HG03469 (cell line): ENCODE data around the gene CCR8.

Source experiments
- ATAC-seq: cut with Tn5 transposase; IDR thresholded peaks from one replicate; pipeline ENCODE4 v1.9.1; 2021; ENCODE audit warnings: mild to moderate bottlenecking, moderate library complexity, moderate number of reproducible peaks; ENCODE audit not compliant: unreplicated experiment

The CCR8 gene, protein sequence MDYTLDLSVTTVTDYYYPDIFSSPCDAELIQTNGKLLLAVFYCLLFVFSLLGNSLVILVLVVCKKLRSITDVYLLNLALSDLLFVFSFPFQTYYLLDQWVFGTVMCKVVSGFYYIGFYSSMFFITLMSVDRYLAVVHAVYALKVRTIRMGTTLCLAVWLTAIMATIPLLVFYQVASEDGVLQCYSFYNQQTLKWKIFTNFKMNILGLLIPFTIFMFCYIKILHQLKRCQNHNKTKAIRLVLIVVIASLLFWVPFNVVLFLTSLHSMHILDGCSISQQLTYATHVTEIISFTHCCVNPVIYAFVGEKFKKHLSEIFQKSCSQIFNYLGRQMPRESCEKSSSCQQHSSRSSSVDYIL

DNA sequence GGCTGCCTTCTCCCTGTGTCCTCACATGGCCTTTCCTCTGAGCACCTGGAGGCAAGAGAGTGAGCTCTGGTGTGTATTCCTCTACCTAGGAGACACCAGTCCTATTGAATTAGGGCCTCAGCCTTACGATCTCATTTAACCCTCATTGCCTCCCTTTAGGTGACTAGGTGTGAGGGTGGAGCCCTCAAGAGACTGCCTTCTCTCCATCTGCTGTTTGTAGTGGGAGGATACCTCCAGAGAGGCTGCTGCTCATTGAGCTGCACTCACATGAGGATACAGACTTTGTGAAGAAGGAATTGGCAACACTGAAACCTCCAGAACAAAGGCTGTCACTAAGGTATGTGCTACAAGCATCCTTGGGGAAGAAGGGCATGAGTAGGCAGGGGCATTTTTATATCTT, at the start of gene CCR8:
Gene CCR8 (plus strand): TSS at position 217 of the 400 bp plus-strand sequence. CDS start 2,623 bp downstream, outside the sequence.
- ATAC-seq, result no peak

DNA sequence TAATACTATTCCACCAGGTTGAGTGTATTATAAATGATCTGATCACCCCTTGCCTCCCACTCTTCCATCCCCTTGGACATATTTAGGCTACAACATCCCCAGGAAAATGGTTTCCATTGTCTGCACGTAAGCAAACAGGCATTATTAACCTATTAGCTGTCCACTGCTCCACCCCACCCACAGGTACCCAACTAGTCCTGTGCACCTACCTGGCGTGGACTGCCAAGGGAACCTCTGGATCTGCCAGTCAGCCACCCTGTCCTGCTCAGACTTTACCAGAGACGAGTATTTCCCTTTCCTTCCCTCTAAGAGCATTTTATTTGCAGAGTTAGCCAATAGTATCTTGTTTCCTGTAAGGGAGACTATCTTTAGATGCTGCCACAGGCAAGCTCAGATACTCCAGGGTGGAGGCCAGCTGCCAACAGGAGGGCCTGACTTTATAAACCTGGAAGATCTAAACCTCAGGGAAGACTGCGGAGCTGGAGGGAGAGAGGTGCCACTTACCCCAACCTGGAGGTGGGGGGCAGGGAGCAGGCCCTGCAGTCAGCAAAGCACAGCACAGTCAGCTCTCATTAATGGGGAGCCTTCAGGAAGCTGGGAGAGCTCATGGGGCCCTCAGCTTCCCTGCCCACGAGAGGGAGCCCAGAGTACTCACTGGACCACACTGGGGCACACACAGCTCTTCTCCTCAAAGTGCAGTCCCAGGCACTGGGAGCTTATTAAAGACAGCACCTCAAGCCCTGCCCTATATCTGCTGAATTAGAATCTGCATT, 49.6 kb upstream of the CCR8 start, which contains the start of gene CX3CR1:
Gene CX3CR1 (minus strand): TSS at position 292 of the 773 bp plus-strand sequence. CDS start 13,527 bp downstream, outside the sequence.
- ATAC-seq, result no peak

DNA sequence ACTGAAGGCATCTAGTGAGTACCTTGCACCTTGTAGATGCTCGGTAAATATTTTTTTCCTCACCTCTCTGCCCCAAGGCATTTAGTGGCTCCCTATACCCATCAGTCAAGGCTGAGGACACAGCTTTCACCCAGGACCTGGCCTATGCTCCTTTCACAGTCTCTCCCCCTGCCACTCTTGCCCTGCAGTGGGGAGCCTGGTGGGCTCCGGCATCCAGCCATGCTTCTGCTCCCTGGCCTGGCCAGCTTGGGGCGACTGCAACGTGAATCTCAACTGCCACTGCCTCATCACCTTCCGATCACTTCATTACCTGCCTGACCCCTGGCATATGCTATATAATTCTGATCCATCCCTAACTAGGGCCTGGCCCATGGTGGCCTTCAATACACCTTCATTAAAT, 48.9 kb upstream of the CCR8 start:
- no peak for ATAC-seq

DNA sequence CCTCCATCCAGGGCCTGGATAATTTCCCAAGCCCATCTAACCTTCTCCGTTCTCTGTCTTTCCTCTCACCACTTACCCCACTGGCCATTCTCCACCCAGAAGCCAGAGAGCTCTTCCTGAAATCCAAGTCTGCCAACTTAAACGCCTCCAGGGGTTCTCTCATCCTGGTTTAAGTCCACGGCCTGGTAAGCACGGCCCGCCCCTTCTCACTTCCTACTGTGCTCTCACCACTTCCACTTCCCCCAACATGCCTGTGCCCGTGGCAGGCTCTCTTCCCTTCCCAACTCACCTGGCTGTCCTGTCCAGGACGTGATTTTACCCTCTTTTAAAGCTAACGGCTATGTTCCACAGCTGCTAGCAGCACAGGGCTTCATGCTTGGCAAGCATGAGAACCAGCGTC, 48.0 kb upstream of the CCR8 start:
- ATAC-seq, result no peak

DNA sequence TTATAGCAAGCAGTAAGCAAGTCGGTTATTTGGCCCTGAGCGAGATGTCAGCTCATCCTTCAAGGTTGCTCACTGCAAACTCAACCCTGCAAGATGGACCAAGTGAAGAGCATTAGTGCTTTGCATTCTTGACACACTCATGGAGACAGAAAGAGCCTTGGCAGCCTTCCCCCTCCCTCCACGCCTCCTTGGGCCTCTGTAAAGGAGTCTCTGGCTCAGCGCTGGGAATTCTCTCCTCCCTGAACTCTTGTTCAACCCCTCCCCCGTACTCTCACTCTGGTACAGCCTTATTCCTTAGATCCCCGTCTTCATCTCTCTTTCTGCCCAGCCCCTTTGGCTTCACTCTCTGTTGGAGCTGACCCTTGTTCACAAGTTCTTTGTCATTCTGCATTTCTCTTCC, 47.5 kb upstream of the CCR8 start:
- ATAC-seq, result no peak

DNA sequence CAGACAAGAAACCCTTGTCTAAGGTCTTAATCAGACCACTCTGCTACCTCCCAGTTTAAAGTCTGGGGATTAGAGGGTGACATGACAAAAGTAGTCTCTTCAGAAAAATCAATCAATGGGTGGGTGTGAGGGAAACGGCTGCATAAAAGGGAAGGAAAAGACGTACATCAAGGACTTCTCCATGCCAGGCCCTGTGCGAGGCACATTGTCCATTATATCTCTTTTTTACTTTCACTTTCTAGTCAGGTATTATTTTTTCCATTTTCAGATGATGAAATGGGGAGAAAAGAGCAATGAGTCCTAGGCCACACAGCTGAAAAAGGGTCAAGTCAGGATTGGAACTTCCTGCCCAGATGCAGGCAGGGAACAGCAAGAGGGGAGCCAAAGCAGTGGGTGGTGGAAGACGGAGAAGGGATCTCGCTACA, 45.0 kb upstream of the CCR8 start:
- no peak for ATAC-seq

DNA sequence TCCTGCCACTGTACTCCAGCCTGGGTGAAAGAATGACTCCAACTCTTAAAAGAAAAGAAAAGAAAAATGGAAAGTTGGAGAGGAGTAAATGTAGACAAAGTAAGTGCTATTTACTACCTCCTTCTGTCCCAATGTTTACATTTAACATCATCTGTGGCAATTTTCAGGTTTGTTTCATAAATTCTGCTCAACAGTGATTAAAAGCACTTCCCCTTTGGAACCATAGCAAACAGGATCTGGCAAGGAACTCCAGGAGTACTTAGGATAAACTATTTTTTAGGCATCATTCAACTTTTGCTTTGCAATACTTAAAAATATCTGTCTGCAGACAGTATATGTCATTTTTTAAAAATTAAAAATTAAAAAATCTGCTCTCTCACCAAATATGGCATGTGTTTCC, 44.2 kb upstream of the CCR8 start:
- no peak for ATAC-seq

DNA sequence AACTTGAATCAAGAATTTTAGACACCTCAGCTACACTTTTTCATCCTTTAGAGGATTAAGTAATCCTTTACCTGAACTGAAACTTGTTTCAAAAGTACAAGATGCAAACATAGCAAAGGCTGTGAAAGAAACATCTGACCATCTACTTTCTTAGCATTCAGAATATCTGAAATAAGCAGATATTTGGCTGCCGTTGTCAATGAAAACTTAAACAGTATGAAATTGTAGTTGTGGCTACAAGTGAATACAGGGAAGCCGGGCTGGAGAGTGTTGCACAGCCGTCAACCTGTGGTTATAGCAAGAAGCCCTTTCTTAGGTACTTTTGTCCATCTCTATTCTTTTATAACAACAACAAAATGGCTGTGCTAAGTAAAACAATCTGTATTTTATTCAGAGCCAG, 42.7 kb upstream of the CCR8 start:
- no peak for ATAC-seq

DNA sequence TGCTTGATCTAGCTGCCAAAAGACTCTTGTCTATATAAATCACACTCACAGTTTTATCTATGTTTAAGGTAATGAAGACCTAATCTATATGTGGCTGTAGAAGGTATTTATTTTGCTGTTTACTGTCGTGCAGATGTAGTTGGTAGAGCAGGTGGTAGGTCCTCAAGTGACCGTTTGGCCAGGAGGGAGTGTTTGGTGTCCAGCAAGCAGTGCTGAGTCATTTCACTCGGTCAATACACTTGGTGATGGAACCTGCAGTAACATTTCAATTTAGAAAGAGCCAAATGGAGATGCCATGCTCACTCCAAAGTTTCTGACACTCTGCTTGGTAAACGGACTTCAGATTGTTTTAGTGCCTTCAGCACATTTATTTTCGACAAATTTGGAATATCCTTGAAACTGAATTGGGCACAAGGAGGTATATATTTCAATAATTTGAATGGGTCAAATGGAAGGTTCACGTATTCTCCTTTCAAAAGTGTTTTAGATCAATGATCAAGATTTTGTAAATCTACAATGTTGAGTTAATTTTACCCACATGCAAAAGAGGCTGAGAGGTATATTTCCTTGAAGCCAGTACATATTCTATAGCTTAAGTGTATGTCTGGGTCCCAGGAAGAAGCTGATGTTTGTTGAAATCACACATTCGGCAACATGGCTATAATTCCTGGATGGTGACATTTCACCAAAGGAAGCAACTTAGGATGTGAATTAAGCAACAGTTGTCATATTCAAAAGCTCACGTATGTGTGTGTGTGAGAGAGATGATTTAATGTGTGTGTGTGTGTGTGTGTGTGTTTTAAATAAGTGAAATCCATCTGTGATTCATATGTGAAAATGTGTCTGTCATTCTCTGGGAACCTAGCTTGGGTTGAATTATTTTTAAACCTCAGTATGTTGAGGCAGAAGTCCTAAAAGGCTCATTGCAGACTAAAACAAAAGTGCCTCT, 42.0 kb upstream of the CCR8 start:
- ATAC-seq, result no peak

DNA sequence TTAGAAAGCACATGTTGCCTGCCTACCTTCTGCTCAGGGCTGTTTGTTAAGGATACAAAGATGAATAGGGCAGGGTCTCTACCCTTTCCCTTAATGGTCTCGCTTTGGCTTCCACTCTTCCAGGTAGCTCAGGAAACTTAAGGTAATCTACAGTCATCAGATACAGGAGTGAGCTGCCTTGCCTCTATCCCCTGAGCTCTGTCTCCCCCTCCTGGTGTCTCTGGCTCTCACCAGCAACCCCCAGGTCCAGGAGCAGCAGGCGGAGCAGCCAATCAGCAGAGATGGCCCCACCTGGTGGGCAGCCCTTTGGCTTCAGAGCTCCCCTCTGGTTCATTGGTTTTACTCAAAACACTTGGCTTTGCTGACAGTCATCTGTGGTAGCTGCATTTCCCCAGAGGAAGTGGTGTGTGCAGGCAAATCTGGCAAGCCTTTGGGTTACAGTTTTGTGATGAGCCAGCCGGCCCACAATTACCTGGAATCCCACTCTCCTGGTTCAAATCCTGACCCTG, 41.2 kb upstream of the CCR8 start:
- ATAC-seq, result peak; percentile 92

DNA sequence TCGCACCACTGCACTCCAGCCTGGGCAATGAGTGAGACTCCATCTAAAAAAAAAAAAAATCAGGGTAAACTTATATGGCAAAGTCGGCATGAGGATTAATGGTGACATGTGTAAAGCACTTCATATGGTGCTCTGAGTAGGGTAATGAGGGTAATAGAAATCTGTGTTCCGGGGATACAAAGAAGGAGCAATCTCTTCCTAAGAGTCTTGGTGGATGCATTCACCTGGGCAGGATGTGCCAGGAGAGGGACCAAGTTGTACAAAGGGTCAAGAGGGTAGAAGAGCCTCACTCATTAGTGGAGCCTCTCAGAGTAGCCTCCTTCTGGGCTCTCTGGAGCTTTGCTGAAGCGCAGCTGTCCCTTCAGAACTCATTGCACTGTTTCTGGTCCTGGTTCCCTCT, 40.4 kb upstream of the CCR8 start:
- no peak for ATAC-seq

DNA sequence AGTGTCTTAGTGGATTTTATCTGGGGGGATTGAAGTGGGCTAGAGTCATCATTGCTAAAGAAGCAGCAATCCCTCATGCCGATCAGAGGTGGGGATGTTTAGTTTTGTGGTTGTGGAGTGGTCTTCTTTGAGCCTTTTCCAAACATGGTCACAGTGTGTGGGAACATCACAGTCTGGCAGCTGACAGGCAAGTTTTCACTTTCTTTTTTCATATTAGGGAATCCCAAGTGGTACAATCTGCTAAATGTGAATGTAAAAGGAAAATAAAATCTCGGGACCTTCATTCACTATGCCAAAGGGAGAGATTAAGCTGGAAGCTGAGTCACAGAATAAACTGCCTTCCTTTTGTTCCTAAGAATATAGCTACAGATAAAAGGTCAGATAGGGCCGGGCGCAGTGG, 39.3 kb upstream of the CCR8 start:
- ATAC-seq, result no peak

DNA sequence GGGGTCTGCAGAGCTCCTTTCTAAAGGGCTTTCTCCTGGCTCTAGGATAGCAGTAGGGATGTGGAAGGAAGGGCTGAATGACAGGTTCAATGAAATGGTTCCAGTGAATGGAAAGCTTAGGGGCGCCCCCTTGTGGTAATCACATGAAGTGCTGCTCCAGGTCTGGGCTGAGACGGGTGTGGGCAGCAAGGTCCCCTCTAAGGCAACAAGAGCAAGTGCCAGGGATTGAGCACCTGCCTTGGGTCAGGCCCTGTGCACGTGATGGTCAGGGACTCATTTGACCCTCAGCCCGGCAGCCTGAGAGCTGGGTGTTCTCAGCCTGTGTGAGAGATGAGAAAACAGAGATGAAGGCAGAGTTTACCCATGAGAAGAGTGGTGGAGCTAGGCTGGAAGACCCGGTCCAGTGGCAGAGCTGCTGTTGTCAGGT, 37.6 kb upstream of the CCR8 start:
- ATAC-seq, result no peak

DNA sequence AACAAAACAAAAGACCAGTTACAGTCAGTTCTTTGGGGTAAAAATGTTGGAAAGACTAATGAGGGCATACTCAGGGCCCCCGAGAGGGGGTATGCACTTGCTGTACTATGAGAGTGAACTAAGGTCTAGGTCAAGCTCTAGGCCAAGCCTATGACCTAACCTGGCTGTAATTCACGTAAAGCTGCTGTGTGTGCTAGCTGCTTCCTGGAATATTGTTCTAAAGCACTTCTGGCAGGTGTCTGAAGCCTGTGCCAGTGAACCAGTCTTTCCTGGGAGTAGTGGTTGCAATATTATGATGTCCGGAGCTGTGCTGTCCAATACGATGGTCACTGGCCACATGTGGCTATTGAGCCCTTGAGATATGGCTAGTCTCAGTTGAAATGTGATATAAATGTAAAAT, 36.5 kb upstream of the CCR8 start:
- ATAC-seq, result no peak

DNA sequence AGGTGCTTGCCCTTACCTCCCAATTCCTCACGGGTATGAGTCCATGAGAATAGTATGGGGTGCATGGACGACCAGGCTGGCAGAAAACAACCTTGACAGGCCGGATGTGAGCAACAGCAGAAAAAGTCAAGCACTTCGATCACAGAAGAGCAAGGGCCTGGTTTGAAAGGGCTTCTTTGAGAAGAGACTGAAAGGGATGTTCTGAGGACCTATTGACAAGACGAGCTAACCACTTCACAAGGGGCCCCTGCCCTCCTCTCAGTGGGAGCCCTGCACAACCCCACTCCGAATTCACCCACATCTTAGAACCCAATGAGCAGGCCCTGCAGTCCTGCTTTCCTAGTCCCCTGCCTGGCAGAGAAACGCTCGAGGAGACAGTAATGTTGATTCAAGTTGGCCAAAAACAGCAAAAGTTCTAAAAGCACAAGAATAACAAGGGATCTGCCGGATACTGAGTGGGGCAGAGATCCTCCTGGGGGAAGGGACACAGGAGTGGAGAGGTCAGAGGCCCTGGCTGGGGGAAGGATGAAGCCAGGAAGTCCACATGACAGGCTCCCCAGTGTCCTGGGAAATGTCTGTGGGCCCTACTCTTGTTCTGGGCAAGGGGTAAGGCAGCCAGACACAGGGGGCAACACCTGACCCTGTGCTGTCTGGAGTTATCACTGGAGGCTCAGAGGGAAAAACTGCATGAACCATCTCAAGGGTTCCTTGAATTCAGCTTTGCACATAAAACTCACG, 34.9 kb upstream of the CCR8 start:
- no peak for ATAC-seq

DNA sequence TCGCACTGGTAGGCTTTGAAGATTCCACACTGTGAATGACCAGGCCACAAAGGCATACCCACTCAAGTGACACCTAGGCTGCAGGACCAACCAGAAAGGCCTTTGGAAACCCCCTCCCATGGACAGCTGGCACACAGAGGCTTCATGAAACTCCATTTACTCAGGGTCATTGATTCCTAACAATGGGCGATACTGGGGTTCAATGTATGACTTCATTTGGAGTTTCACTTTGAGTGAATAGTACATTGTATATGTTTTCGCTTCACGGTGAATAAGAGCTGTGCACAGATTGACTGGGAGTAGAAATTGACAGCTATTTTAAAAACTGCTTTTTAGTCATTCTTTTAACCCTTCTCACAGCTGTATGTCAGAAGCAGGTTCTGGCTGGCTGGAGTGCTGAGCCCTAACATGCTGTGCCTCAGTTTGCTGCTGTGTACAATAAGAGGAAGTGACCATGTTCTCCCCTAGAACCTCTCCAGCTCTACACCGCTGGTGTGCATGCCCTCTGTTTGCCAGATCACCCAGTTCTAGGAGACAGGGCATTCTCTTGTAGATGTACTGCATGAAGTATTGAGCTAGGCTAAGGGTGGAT, 34.2 kb upstream of the CCR8 start:
- peak; percentile 78 for ATAC-seq

DNA sequence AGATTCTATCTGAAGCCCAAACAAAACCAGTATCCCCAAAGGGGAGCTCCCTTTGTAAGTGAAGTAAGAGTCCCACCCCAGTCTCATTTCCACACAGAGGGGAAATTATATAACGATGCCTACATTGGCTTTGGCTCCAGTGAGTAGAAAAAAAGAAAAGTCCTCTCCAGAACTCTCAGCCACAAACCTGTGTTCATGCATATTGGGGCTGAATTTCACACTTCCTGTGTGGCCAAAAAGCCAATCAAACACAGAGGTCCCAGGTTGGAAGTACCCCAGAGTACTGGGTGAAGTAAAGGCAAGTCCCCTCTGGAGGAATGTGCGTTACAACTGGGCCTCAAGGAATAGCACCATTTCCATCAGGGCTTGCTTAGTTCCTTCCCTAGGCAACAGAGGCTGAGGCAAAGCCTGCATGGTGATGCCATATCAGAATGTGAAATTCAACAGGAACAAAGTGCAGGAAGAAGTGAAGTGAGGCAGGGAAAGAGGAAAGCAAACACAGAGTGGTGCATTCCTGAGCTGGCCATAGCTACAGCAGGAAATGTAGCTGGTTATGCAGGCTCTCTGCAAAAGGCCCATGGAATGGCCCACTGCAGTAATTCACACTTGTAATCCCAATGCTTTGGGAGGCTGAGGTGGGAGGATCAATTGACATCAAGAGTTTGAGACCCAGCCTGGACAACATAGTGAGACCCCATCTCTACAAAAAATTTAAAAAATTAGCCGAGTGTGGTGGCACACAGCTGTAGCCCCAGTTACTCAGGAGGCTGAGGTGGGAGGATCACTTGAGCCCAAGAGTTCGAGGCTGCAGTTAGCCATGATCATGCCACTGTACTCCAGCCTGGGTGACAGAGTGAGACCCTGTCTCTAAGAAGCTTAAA, 33.1 kb upstream of the CCR8 start:
- no peak for ATAC-seq

DNA sequence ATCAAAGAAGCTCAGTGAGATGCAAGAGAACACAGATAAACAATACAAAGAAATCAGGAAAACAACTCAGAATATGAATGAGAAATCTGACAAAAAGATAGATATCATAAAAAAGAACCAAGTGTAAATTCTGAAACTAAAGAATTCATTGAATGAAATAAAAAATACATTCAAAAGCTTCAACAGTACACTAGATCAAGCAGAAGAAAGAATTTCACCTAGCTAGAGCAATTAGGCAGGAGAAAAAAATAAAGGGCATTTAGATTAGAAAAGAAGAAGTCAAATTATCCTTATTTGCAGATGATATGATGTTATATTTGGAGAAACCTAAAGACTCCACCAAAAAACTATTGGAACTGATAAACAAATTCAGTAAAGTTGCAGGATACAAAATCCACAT, 30.2 kb upstream of the CCR8 start:
- no peak for ATAC-seq

DNA sequence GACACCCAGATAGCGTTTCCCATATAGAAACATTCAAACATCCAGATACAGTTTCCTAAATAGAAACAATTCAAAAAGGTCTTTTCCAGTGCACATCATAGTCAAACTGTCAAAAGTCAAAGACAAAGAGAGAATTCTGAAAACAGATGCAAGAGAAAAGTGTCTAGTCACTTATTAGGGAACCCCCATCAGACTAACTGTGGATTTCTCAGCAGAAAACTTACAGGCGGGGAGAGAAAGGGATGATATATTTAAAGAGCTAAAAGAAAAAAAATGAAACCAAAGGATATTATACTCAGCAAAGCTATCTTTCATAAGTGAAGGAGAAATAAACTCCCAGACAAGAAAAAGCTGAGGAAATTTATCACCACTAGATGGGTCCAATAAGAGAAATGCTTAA, 27.3 kb upstream of the CCR8 start:
- ATAC-seq, result no peak
